HL-60 (cell line): ENCODE measurements around the gene EML3.

Experiments
- DNase-seq, 2 experiments: peaks; one replicate each; pipeline ENCODE4 v3.0.0-alpha.2; 2010 to 2020; ENCODE audit warnings: low read depth in 1 of 2, low spot score in 1 of 2
- H3K27ac ChIP-seq: fragments of 250-450 bp; sonication (Bioruptor Pico); replicated peaks from 2 replicates; pipeline ENCODE4 v1.5.1; 2020; ENCODE audit warnings: mild to moderate bottlenecking, moderate library complexity
- H3K27me3 ChIP-seq: fragments of 250-450 bp; sonication (Bioruptor Pico); 2 replicates; pipeline ENCODE4 v1.5.1; 2021; ENCODE audit warnings: mild to moderate bottlenecking, moderate library complexity; ENCODE audit not compliant: insufficient read depth, poor library complexity, severe bottlenecking
- H3K4me3 ChIP-seq: replicated peaks from 2 replicates; pipeline ENCODE4 v1.5.1; 2011; ENCODE audit warnings: mild to moderate bottlenecking, control low read depth, low read length; ENCODE audit not compliant: insufficient read depth
- GABPA ChIP-seq: IDR thresholded peaks from 2 replicates; pipeline ENCODE4 v1.6.1; 2012; ENCODE audit warnings: low read depth
- POLR2AphosphoS5 ChIP-seq: IDR thresholded peaks from 2 replicates; pipeline ENCODE4 v1.6.1; 2012; ENCODE audit warnings: low read depth
- SPI1 ChIP-seq: IDR thresholded peaks from 2 replicates; pipeline ENCODE4 v1.6.1; 2012; ENCODE audit warnings: low read depth, mild to moderate bottlenecking, borderline replicate concordance
- TF ChIP-seq, protein P1 (sequence below): IDR thresholded peaks from 2 replicates; pipeline ENCODE4 v1.6.1; 2012; ENCODE audit warnings: low read depth; ENCODE audit not compliant: insufficient replicate concordance
- TF ChIP-seq, protein P2 (sequence below): IDR thresholded peaks from one replicate; pipeline ENCODE4 v1.5.1; 2011; ENCODE audit warnings: low read length, control low read depth, inconsistent platforms; ENCODE audit not compliant: insufficient read depth

The EML3 gene

DNA sequence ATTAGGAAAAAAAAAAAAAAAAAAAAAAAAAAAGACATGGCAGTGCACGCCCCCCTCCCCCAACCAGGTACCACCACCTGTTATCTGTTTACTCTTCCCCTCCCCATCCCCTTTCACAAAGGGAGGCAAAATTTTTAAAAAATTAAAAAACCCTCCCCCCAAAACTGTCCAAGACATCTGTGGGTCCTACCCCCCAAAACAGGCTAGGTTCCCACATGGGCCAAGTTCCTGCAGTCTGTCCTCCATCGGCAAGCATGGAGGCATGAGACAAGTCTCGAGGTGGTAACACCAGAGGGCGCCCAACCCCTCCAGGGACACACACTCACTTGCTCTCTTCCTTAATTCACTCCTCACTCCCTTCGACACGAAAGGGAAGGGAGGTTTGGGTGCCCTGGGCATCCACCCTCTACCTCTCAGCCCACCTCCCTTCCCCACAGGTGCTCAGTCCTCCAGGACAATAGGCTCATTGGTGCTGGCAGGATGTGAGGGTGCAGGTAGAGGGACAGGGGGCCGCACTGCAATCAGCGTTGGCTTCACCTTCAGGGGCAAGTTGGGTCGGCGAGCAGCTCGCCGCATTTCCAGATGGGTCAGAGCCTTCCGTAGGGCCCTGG, 19.0 kb downstream of the EML3 start:
- Histone ChIP-seq H3K27ac (no peak overlapping the region), H3K4me3 (no peak overlapping the region), H3K27me3 (no peaks in the 10 kb centered on the region)
- DNase-seq, result peak; percentile 79 to 93
- TF ChIP-seq POLR2AphosphoS5, result peak; percentile 46; the same call in 1 of the 2 replicates
- TF ChIP-seq, protein P1, sequence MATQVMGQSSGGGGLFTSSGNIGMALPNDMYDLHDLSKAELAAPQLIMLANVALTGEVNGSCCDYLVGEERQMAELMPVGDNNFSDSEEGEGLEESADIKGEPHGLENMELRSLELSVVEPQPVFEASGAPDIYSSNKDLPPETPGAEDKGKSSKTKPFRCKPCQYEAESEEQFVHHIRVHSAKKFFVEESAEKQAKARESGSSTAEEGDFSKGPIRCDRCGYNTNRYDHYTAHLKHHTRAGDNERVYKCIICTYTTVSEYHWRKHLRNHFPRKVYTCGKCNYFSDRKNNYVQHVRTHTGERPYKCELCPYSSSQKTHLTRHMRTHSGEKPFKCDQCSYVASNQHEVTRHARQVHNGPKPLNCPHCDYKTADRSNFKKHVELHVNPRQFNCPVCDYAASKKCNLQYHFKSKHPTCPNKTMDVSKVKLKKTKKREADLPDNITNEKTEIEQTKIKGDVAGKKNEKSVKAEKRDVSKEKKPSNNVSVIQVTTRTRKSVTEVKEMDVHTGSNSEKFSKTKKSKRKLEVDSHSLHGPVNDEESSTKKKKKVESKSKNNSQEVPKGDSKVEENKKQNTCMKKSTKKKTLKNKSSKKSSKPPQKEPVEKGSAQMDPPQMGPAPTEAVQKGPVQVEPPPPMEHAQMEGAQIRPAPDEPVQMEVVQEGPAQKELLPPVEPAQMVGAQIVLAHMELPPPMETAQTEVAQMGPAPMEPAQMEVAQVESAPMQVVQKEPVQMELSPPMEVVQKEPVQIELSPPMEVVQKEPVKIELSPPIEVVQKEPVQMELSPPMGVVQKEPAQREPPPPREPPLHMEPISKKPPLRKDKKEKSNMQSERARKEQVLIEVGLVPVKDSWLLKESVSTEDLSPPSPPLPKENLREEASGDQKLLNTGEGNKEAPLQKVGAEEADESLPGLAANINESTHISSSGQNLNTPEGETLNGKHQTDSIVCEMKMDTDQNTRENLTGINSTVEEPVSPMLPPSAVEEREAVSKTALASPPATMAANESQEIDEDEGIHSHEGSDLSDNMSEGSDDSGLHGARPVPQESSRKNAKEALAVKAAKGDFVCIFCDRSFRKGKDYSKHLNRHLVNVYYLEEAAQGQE, result no peak
- peak; percentile 37; the same call in 1 of the 2 replicates for TF ChIP-seq SPI1
- TF ChIP-seq, protein P2, sequence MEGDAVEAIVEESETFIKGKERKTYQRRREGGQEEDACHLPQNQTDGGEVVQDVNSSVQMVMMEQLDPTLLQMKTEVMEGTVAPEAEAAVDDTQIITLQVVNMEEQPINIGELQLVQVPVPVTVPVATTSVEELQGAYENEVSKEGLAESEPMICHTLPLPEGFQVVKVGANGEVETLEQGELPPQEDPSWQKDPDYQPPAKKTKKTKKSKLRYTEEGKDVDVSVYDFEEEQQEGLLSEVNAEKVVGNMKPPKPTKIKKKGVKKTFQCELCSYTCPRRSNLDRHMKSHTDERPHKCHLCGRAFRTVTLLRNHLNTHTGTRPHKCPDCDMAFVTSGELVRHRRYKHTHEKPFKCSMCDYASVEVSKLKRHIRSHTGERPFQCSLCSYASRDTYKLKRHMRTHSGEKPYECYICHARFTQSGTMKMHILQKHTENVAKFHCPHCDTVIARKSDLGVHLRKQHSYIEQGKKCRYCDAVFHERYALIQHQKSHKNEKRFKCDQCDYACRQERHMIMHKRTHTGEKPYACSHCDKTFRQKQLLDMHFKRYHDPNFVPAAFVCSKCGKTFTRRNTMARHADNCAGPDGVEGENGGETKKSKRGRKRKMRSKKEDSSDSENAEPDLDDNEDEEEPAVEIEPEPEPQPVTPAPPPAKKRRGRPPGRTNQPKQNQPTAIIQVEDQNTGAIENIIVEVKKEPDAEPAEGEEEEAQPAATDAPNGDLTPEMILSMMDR, result peak; percentile 75

DNA sequence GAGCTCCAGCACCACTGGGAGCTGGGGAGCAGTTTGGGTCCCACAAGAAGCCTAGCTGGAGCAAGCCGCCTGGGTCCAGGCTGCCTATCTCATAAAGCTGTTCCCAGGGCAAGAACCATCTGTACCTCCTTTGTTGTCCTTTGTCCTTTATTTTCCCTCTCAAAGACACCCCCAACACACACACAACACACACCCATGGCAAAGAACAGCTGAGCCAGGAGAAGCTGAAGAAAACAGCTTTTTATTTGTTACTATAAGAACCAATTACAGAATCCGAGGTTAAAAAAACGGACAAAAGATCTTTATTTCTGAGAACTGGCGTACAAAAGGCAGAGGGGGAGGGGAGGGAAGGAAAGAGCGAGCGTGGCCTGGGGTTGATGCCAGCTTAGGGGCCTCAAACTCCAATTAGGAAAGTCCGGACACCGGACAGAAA, 19.6 kb downstream of the EML3 start:
- no peak overlapping the region for H3K4me3 ChIP-seq
- 0 out of 2 replicates have a peak, but pooled peaks have one; percentile 23 for TF ChIP-seq POLR2AphosphoS5
- no peak for TF ChIP-seq GABPA
- no peak for DNase-seq
- peak overlapping the region; percentile 88 for H3K27ac ChIP-seq
- no peaks in the 10 kb centered on the region for H3K27me3 ChIP-seq

DNA sequence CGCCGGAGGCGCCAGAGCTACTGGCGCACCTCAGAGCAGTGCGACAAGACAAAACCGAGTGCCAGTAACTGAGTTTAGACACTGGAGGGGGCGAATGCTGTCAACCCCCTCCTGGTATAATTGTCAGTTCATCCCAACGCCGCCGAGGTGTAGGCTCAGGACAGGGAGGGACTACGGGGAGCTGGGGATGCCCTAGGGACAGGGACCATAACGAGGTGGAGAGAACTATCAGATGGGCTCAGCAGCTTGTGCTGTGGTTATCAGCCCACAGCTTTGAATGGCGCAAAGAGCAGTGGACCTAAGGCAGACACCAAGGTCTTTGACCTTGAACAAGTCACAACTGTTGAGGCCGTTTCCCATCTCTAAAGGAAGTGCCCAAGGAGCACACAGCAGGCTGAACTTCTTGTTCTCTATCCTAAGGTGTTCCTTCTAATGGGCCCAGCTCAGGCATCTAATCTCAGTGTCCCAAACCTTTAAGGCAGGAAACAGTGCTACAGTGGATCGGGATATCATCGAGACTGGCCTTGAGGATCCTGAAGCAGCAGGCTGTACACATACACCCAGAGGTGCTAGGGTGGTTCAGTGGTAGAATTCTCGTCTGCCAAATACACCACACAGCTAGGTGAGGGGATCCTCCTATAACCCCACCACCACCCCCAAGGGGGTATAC, 20.3 kb downstream of the EML3 start:
- H3K27ac ChIP-seq, result peak overlapping the region; percentile 88
- TF ChIP-seq GABPA, result no peak
- TF ChIP-seq SPI1, result no peak
- TF ChIP-seq, protein P2, result no peak
- TF ChIP-seq, protein P1, result no peak
- TF ChIP-seq POLR2AphosphoS5, result no peak; the same call in none of the 2 replicates

DNA sequence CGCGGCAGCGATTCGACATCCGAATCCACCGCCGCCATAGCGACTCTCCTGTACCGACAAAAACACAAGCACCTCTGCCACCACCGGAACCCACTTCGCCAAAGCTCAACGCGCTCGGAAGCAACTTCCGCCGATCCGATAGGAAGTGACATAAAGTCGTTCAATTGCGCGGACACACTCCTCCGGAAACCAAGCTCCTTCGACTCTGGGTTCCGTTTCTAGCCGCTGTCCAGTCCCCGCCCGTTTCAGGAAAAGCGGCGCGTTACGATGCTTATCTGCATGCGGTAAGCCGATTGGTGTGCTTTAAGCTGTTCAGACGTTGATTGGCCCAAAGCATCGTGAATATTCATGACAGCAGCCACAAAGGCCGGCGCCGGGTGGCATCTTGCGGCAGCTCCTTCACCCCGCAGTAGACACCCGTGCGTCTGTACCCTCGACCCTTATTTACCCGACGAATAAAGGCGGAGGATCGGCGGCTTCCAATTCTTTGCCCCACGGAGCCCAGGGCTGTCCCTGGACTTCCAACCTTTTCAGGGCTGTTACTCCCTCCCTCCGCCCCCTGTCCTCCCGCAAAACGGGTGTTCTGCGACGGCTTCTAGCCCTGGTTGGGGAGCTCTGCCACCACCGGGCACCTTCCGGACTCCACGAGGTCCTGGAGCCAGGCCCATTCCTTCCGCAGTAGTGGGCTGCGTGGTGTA, 21.0 kb downstream of the EML3 start, which contains the start of gene TUT1:
TUT1 (minus strand) TSS at position 76 of the 698 bp plus-strand sequence; CDS start at position 38, 38 bp downstream.
- TF ChIP-seq POLR2AphosphoS5, result peak; percentile 95
- TF ChIP-seq SPI1, result peak; percentile 42; the same call in 1 of the 2 replicates
- peak; percentile 99 for TF ChIP-seq GABPA
- TF ChIP-seq, protein P1, result peak; percentile 86
- TF ChIP-seq, protein P2, result no peak
- Histone ChIP-seq H3K4me3 (peak within 1 kb of the TSS; percentile 74), H3K27ac (peak within 1 kb of the TSS; percentile 88), H3K27me3 (no peaks in the 10 kb centered on the region)
- peak; percentile 99 to 100 for DNase-seq

More for the DNA sequence above, 20.3 kb downstream of the EML3 start:
- H3K4me3 ChIP-seq, result peak overlapping the region; percentile 41
- no peak for DNase-seq
- H3K27me3 ChIP-seq, result no peaks in the 10 kb centered on the region
